DND-41 (cell line): ENCODE data around the gene GNB1L.
A peak's percentile ranks its signal among the peaks of the same experiment; 100 is the strongest.

Experiments used
- ATAC-seq: fragments of 200-7000 bp; cut with Tn5 transposase; 3 replicates; pipeline ENCODE4 v1.9.1; 2021; ENCODE audit warnings: low read depth; ENCODE audit not compliant: insufficient read depth
- DNase-seq: peaks from one replicate; pipeline ENCODE4 v3.0.0-alpha.2; 2020
- H2AFZ ChIP-seq: 2 replicates; pipeline ENCODE4 v1.6.0; 2012; ENCODE audit warnings: low read depth, low read length
- H3K27ac ChIP-seq: 2 replicates; pipeline ENCODE4 v1.5.1; 2012; ENCODE audit warnings: low read length, inconsistent platforms
- H3K27me3 ChIP-seq: fragments of 200-600 bp; sonication (generic); 2 replicates; pipeline ENCODE4 v1.6.0; 2012; ENCODE audit warnings: low read length, mild to moderate bottlenecking, inconsistent platforms; ENCODE audit not compliant: insufficient read depth, poor library complexity
- H3K36me3 ChIP-seq: 2 replicates; pipeline ENCODE4 v1.5.1; 2012; ENCODE audit warnings: low read length, inconsistent platforms; ENCODE audit not compliant: insufficient read depth
- H3K4me1 ChIP-seq: 2 replicates; pipeline ENCODE4 v1.5.1; 2012; ENCODE audit warnings: mild to moderate bottlenecking, low read length; ENCODE audit not compliant: insufficient read depth
- H3K4me2 ChIP-seq: 2 replicates; pipeline ENCODE4 v1.6.0; 2012; ENCODE audit warnings: mild to moderate bottlenecking, moderate library complexity, low read length, inconsistent platforms; ENCODE audit not compliant: insufficient read depth
- H3K4me3 ChIP-seq, 2 experiments: fragments of 200-600 bp in 1 of 2; shearing (Covaris generic) in 1 of 2; 2 replicates each; pipeline ENCODE4 v1.5.1; 2012 to 2016; ENCODE audit warnings: inconsistent platforms in 2 of 2, low read length in 2 of 2, mild to moderate bottlenecking in 2 of 2, low read depth in 1 of 2, moderate library complexity in 1 of 2
- H3K79me2 ChIP-seq: 2 replicates; pipeline ENCODE4 v1.6.0; 2012; ENCODE audit warnings: low read length, inconsistent platforms; ENCODE audit not compliant: insufficient read depth
- H3K9ac ChIP-seq: 2 replicates; pipeline ENCODE4 v1.6.0; 2012; ENCODE audit warnings: low read depth, mild to moderate bottlenecking, inconsistent platforms, low read length, moderate library complexity
- H3K9me3 ChIP-seq: 2 replicates; pipeline ENCODE4 v1.5.1; 2012; ENCODE audit warnings: low read length, moderate library complexity, mild to moderate bottlenecking, inconsistent platforms; ENCODE audit not compliant: insufficient read depth, severe bottlenecking
- H4K20me1 ChIP-seq: 2 replicates; pipeline ENCODE4 v1.6.0; 2012; ENCODE audit warnings: low read length; ENCODE audit not compliant: insufficient read depth
- CTCF ChIP-seq: IDR thresholded peaks from 2 replicates; pipeline ENCODE4 v1.5.1; 2012; ENCODE audit warnings: borderline replicate concordance, low read length, moderate library complexity, mild to moderate bottlenecking; ENCODE audit not compliant: poor library complexity, severe bottlenecking; ENCODE audit errors: extremely low read depth
- EZH2 ChIP-seq: IDR thresholded peaks from 3 replicates; pipeline ENCODE4 v1.6.1; 2012; ENCODE audit warnings: borderline replicate concordance, low read depth, mild to moderate bottlenecking, moderate library complexity, low read length, inconsistent platforms; ENCODE audit not compliant: severe bottlenecking

GNB1L gene

GRCh38 chr22:19767427-19768341, 87.0 kb downstream of the GNB1L start:
- peaks cover 28% of the 10 kb centered on the region for H4K20me1 ChIP-seq
- H3K9me3 ChIP-seq = no peaks in the 10 kb centered on the region
- H3K4me3 ChIP-seq = peak overlapping the region in 1 of 2 experiments; percentile 63; a peak in 2 of 4 replicates
- peaks cover 9% of the 10 kb centered on the region for H3K27me3 ChIP-seq
- H2AFZ ChIP-seq = no peak overlapping the region
- H3K4me2 ChIP-seq = peak overlapping the region; percentile 53
- no peak for DNase-seq
- peak overlapping the region; percentile 66; the same call in 1 of the 2 replicates for H3K9ac ChIP-seq
- no peak overlapping the region for H3K27ac ChIP-seq
- H3K36me3 ChIP-seq = no peaks in the 10 kb centered on the region
- no peak for TF ChIP-seq EZH2
- no peak for TF ChIP-seq CTCF
- peaks cover 20% of the 10 kb centered on the region for H3K4me1 ChIP-seq
- H3K79me2 ChIP-seq = peaks cover 57% of the 10 kb centered on the region
- peak; percentile 56 for ATAC-seq

GRCh38 chr22:19766511-19767426, 87.9 kb downstream of the GNB1L start:
- Histone ChIP-seq H3K4me1 (peaks cover 20% of the 10 kb centered on the region), H3K4me3 (peak overlapping the region; percentile 28 to 63; a peak in 3 of 4 replicates), H2AFZ (peak overlapping the region; percentile 38; the same call in 1 of the 2 replicates), H3K4me2 (peak overlapping the region; percentile 53), H3K9me3 (no peaks in the 10 kb centered on the region), H3K27ac (peak overlapping the region; percentile 39), H3K36me3 (no peaks in the 10 kb centered on the region), H3K9ac (peak overlapping the region; percentile 66), H4K20me1 (peaks cover 27% of the 10 kb centered on the region), H3K27me3 (peaks cover 9% of the 10 kb centered on the region), H3K79me2 (peaks cover 54% of the 10 kb centered on the region)
- ATAC-seq (peak; percentile 74), DNase-seq (peak; percentile 80)
- TF ChIP-seq CTCF (peak; percentile 47), EZH2 (peak; percentile 87)

- Histone ChIP-seq H2AFZ (peak overlapping the region; percentile 38; the same call in 1 of the 2 replicates), H3K9me3 (no peaks in the 10 kb centered on the region), H3K27ac (no peak overlapping the region; the same call in 1 of the 2 replicates), H3K36me3 (no peaks in the 10 kb centered on the region), H3K4me2 (peak overlapping the region; percentile 53), H3K27me3 (peaks cover 9% of the 10 kb centered on the region), H3K4me1 (peaks cover 20% of the 10 kb centered on the region), H4K20me1 (peaks cover 22% of the 10 kb centered on the region), H3K4me3 (peak overlapping the region; percentile 28 to 63; a peak in 3 of 4 replicates), H3K9ac (peak overlapping the region; percentile 66), H3K79me2 (peaks cover 48% of the 10 kb centered on the region)
- no peak for TF ChIP-seq EZH2
- no peak for TF ChIP-seq CTCF
- DNase-seq (no peak), ATAC-seq (no peak)
Observed at GRCh38 chr22:19766240-19766510, 88.5 kb downstream of the GNB1L start.
